GM12878 (cell line): ENCODE measurements around the gene DOK7.

Experiments
- CTCF ChIP-seq, 3 experiments: IDR thresholded peaks in 2 of 3; conservative IDR thresholded peaks in 1 of 3; 2 replicates each; pipeline ENCODE4 v1.5.1; 2011; ENCODE audit warnings: low read depth in 3 of 3, low read length in 3 of 3, mild to moderate bottlenecking in 3 of 3, control low read depth in 2 of 3, moderate library complexity in 2 of 3, inconsistent platforms in 1 of 3, mixed read lengths in 1 of 3; ENCODE audit not compliant: control insufficient read depth in 2 of 3, insufficient read depth in 1 of 3; ENCODE audit errors: extremely low read depth in 1 of 3
- JUNB ChIP-seq: IDR thresholded peaks from 2 replicates; pipeline ENCODE4 v1.6.1; 2016; ENCODE audit warnings: antibody characterized with exemption, mild to moderate bottlenecking
- NFYA ChIP-seq: IDR thresholded peaks from 2 replicates; pipeline ENCODE4 v1.6.1; 2011; ENCODE audit warnings: low read depth, mild to moderate bottlenecking, low read length, improper control_type of control experiment, borderline replicate concordance
- PBX3 ChIP-seq: IDR thresholded peaks from 2 replicates; pipeline ENCODE4 v1.6.1; 2011; ENCODE audit warnings: mild to moderate bottlenecking, low read depth, low read length, moderate library complexity; ENCODE audit not compliant: insufficient replicate concordance
- POLR2A ChIP-seq: IDR thresholded peaks from 2 replicates; pipeline ENCODE4 v1.6.1; 2011; ENCODE audit warnings: low read depth, mild to moderate bottlenecking, low read length
- POU2F2 ChIP-seq: IDR thresholded peaks from 3 replicates; pipeline ENCODE4 v1.6.1; 2011; ENCODE audit warnings: low read depth, mild to moderate bottlenecking, low read length, borderline replicate concordance
- REST ChIP-seq: IDR thresholded peaks from 2 replicates; pipeline ENCODE4 v1.6.1; 2012; ENCODE audit warnings: mild to moderate bottlenecking, low read depth, low read length
- SMAD1 ChIP-seq: fragments of 450-650 bp; IDR thresholded peaks from 2 replicates; pipeline ENCODE4 v1.6.1; 2018; ENCODE audit warnings: mild to moderate bottlenecking, low read depth; ENCODE audit not compliant: partially characterized antibody
- TCF12 ChIP-seq: IDR thresholded peaks from 2 replicates; pipeline ENCODE4 v1.6.1; 2011; ENCODE audit warnings: low read depth, mild to moderate bottlenecking, low read length
- TCF7 ChIP-seq: IDR thresholded peaks from 2 replicates; pipeline ENCODE4 v1.6.1; 2014; ENCODE audit warnings: antibody characterized with exemption, borderline replicate concordance
- ZNF384 ChIP-seq: IDR thresholded peaks from 2 replicates; pipeline ENCODE4 v1.6.1; 2012; ENCODE audit warnings: low read depth, mild to moderate bottlenecking, low read length, improper control_type of control experiment, borderline replicate concordance
- TF ChIP-seq, protein P1 (sequence below): IDR thresholded peaks from 2 replicates; pipeline ENCODE4 v1.6.1; 2012; ENCODE audit warnings: low read depth, low read length, improper control_type of control experiment
- TF ChIP-seq, protein P2 (sequence below): IDR thresholded peaks from 2 replicates; pipeline ENCODE4 v1.6.1; 2011; ENCODE audit warnings: low read depth, low read length, improper control_type of control experiment, borderline replicate concordance

DNA sequence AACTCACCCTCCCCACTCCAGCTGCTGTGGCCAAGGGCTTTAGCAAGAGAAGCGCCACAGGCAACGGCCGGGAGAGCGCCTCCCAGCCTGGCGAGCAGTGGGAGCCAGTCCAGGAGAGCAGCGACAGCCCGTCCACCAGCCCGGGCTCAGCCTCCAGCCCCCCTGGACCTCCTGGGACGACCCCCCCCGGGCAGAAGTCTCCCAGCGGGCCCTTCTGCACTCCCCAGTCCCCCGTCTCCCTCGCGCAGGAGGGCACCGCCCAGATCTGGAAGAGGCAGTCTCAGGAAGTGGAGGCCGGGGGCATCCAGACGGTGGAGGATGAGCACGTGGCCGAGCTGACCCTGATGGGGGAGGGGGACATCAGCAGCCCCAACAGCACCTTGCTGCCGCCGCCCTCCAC, 32.6 kb upstream of the DOK7 start:
- TF ChIP-seq JUNB (no peak), TCF12 (no peak), SMAD1 (no peak), POLR2A (no peak), ZNF384 (no peak), REST (no peak), NFYA (no peak), POU2F2 (no peak), PBX3 (no peak), TCF7 (no peak), CTCF (IDR thresholded peaks at IDR 0.05 in 2 of 3, conservative IDR thresholded peaks at IDR 0.05 in 1 of 3; ENCODE audit: control insufficient read depth in 2 of 3, extremely low read depth in 1 of 3, insufficient read depth in 1 of 3, low read depth in 3 of 3, low read length in 3 of 3) (no peak)
- TF ChIP-seq, protein P1, sequence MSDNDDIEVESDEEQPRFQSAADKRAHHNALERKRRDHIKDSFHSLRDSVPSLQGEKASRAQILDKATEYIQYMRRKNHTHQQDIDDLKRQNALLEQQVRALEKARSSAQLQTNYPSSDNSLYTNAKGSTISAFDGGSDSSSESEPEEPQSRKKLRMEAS, result no peak
- TF ChIP-seq, protein P2, sequence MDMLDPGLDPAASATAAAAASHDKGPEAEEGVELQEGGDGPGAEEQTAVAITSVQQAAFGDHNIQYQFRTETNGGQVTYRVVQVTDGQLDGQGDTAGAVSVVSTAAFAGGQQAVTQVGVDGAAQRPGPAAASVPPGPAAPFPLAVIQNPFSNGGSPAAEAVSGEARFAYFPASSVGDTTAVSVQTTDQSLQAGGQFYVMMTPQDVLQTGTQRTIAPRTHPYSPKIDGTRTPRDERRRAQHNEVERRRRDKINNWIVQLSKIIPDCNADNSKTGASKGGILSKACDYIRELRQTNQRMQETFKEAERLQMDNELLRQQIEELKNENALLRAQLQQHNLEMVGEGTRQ, result no peak
